ENCODE measurements around the gene BPIFB2.

The BPIFB2 gene

GRCh38 chr20:32984196-32984595 lies 23.3 kb upstream of the BPIFB2 start:
- Histone ChIP-seq H3K27ac (no peak overlapping the region), H3K4me3 (no peak overlapping the region)
- TF ChIP-seq CTCF (IDR thresholded peaks at IDR 0.05) = no peak
- no peak for DNase-seq (ENCODE audit: low spot score)

GRCh38 chr20:32984631-32985354 lies 22.7 kb upstream of the BPIFB2 start:
- no peak overlapping the region for H3K27ac ChIP-seq
- DNase-seq (ENCODE audit: low spot score) = no peak
- no peak for TF ChIP-seq CTCF (IDR thresholded peaks at IDR 0.05)
- H3K4me3 ChIP-seq = no peak overlapping the region

GRCh38 chr20:32985596-32985995 lies 21.9 kb upstream of the BPIFB2 start:
- no peak overlapping the region for H3K4me3 ChIP-seq
- H3K27ac ChIP-seq = no peak overlapping the region
- DNase-seq (ENCODE audit: low spot score) = no peak
- no peak for TF ChIP-seq CTCF (IDR thresholded peaks at IDR 0.05)

GRCh38 chr20:32986331-32986966 lies 21.1 kb upstream of the BPIFB2 start:
- no peak for DNase-seq (ENCODE audit: low spot score)
- no peak for TF ChIP-seq CTCF (IDR thresholded peaks at IDR 0.05)
- H3K27ac ChIP-seq = no peak overlapping the region
- H3K4me3 ChIP-seq = no peak overlapping the region

- TF ChIP-seq CTCF (IDR thresholded peaks at IDR 0.05) = no peak
- no peak for DNase-seq (ENCODE audit: low spot score)
- no peak overlapping the region for H3K27ac ChIP-seq
- H3K4me3 ChIP-seq = no peak overlapping the region
These were observed 20.3 kb upstream of the BPIFB2 start for GRCh38 chr20:32987044-32987825.

- Histone ChIP-seq H3K27ac (no peak overlapping the region), H3K4me3 (no peak overlapping the region)
- TF ChIP-seq CTCF (IDR thresholded peaks at IDR 0.05) = no peak
- no peak for DNase-seq (ENCODE audit: low spot score)
These were observed 19.5 kb upstream of the BPIFB2 start for GRCh38 chr20:32988008-32988407.

Measured in coronary artery (tissue), 2 donors.